GM23248 (cell line): ENCODE measurements around the gene ATXN7. TPM values are rescaled to one million over a fixed set of nuclear protein-coding genes. Genes with fewer than 3 reads are reported as not detected.

Experiments
- DNase-seq: peaks from one replicate; pipeline ENCODE4 v3.0.0-alpha.2; 2015
- H2AFZ ChIP-seq: fragments of 200-600 bp; sonication (generic); 2 replicates; pipeline ENCODE4 v1.6.1; 2016; ENCODE audit warnings: antibody characterized with exemption
- H3F3A ChIP-seq: fragments of 200-600 bp; sonication (generic); 2 replicates; pipeline ENCODE4 v1.6.1; 2016; ENCODE audit warnings: mild to moderate bottlenecking, antibody characterized with exemption, mixed run types; ENCODE audit not compliant: insufficient read depth
- H3K27ac ChIP-seq: fragments of 200-600 bp; sonication (generic); 2 replicates; pipeline ENCODE4 v1.5.1; 2016; ENCODE audit warnings: mild to moderate bottlenecking
- H3K27me3 ChIP-seq: fragments of 200-600 bp; sonication (generic); replicated peaks from 2 replicates; pipeline ENCODE4 v1.6.1; 2016; ENCODE audit warnings: mild to moderate bottlenecking; ENCODE audit not compliant: insufficient read depth
- H3K36me3 ChIP-seq: fragments of 200-600 bp; sonication (generic); 2 replicates; pipeline ENCODE4 v1.6.1; 2016; ENCODE audit warnings: low read depth, mild to moderate bottlenecking
- H3K4me1 ChIP-seq: fragments of 200-600 bp; sonication (generic); 2 replicates; pipeline ENCODE4 v1.6.1; 2016; ENCODE audit warnings: mild to moderate bottlenecking; ENCODE audit not compliant: insufficient read depth
- H3K4me2 ChIP-seq: fragments of 200-600 bp; sonication (generic); one replicate; pipeline ENCODE4 v1.6.1; 2016; ENCODE audit warnings: mild to moderate bottlenecking; ENCODE audit not compliant: unreplicated experiment
- H3K4me3 ChIP-seq: fragments of 200-600 bp; sonication (generic); 2 replicates; pipeline ENCODE4 v1.5.1; 2016; ENCODE audit warnings: mild to moderate bottlenecking
- H3K79me2 ChIP-seq: fragments of 200-600 bp; sonication (generic); 2 replicates; pipeline ENCODE4 v1.6.1; 2016; ENCODE audit warnings: mild to moderate bottlenecking; ENCODE audit not compliant: insufficient read depth
- H3K9ac ChIP-seq: fragments of 200-600 bp; sonication (generic); 2 replicates; pipeline ENCODE4 v1.6.1; 2016; ENCODE audit warnings: mild to moderate bottlenecking
- H3K9me2 ChIP-seq: fragments of 200-600 bp; sonication (generic); 2 replicates; pipeline ENCODE4 v1.6.1; 2016; ENCODE audit warnings: mixed run types, mild to moderate bottlenecking, moderate library complexity; ENCODE audit not compliant: insufficient read depth
- H3K9me3 ChIP-seq: fragments of 200-600 bp; sonication (generic); one replicate; pipeline ENCODE4 v1.6.1; 2017; ENCODE audit warnings: low read depth
- H4K20me1 ChIP-seq: fragments of 200-600 bp; sonication (generic); 2 replicates; pipeline ENCODE4 v1.6.0; 2016; ENCODE audit not compliant: insufficient read depth
- EZH2 ChIP-seq: fragments of 200-600 bp; sonication (generic); IDR thresholded peaks from 2 replicates; pipeline ENCODE4 v1.6.1; 2018; ENCODE audit warnings: antibody characterized with exemption, mild to moderate bottlenecking; ENCODE audit not compliant: insufficient read depth, poor library complexity, severe bottlenecking
- EZH2phosphoT487 ChIP-seq: fragments of 200-600 bp; sonication (generic); IDR thresholded peaks from 2 replicates; pipeline ENCODE4 v1.6.1; 2018; ENCODE audit warnings: antibody characterized with exemption, moderate library complexity, mild to moderate bottlenecking, low read depth; ENCODE audit not compliant: insufficient read depth
- WGBS, 2 experiments: methylation state at CpG; one replicate each; pipeline ENCODE4 v1.1.6; 2015 to 2017; ENCODE audit warnings: low lambda C conversion rate in 2 of 2, low coverage in 1 of 2; ENCODE audit errors: missing lambda C conversion rate in 2 of 2; 5-methylcytosine and 5-hydroxymethylcytosine counted together
- in situ Hi-C: fragments of 300-500 bp; cut with MboI; formaldehyde crosslinking; loops from 2 replicates; pipeline ENCODE4 v1.15.0; 2020
- polyA plus RNA-seq: library from polyadenylated mRNA; unstranded; fragments of >200 nt; fragmentation: Nextera tagmentation; extraction: Ambion mirVana; gene quantifications from 2 replicates; pipeline ENCODE4 v1.2.1, GENCODE V29; 2016
- total RNA-seq: library from RNA; depleted of rRNA; stranded (reverse); fragments of >200 nt; shearing (Covaris generic); gene quantifications from 2 replicates; pipeline ENCODE4 v1.2.3, GENCODE V29; 2014

ATXN7 gene
- total and polyA plus RNA-seq, 2 experiments from 2014 or later: 2.4 to 3.9 TPM

GRCh38 chr3:63980019-63980418, 116.4 kb downstream of the ATXN7 start:
- no peak for DNase-seq
- no peak overlapping the region for H3K27ac ChIP-seq
- H3K9ac ChIP-seq: no peak overlapping the region
- in situ Hi-C loops: loop anchor here (25.0 kb wide), 1 partner anchor 618 kb away; no protein-coding TSS in a partner anchor
- H3K4me1 ChIP-seq: peaks cover 28% of the 10 kb centered on the region
- TF ChIP-seq EZH2phosphoT487 (no peak), EZH2 (no peak)
- no peaks in the 10 kb centered on the region for H4K20me1 ChIP-seq
- H3K4me3 ChIP-seq: no peak overlapping the region
- H3K9me3 ChIP-seq: no peaks in the 10 kb centered on the region
- H3K4me2 ChIP-seq: no peak overlapping the region
- H3K27me3 ChIP-seq: no peaks in the 10 kb centered on the region
- peaks cover 81% of the 10 kb centered on the region for H3K79me2 ChIP-seq
- peaks cover 20% of the 10 kb centered on the region for H3F3A ChIP-seq
- 98 to 100% methylated on average over 2 of the region's 2 CpGs for WGBS, 2 experiments
- H3K36me3 ChIP-seq: peaks cover 17% of the 10 kb centered on the region
- no peak overlapping the region for H2AFZ ChIP-seq
- H3K9me2 ChIP-seq: no peaks in the 10 kb centered on the region

DNA sequence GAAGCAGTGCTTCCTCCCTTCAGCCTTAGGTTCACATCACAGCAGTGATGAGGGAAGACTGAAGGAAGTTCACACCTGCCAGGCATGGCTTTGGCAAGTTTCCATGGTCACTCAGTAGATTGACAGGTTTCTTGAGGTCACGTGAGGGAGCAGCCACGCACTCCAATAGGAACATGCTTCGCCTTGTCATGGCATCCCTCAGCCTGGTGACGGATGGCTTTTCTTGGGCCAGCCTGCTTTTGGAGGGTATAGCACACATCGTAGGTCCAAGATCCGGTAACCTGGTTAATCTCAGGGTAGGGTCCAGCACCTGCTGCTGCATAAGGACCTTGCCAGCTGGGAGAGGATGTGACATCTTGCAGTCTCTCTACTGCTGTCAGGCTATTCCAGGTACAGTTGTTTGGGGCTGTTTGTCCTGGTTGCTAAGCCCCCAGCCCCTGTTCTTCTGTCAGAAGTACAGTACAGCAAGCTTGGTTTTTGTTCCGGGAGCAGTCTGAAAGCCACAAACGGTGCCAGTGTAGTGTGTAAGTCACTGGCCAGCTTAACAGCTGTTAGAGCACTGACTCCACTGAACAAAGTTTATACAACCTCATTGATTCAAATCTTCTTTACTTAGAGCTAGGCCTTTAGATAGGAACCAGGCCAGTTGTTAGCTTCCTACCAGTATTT, 117.3 kb downstream of the ATXN7 start:
- Histone ChIP-seq H4K20me1 (no peaks in the 10 kb centered on the region), H3K9me2 (no peaks in the 10 kb centered on the region), H3K79me2 (peaks cover 81% of the 10 kb centered on the region), H3K9ac (no peak overlapping the region), H3K9me3 (no peaks in the 10 kb centered on the region), H3K27me3 (no peaks in the 10 kb centered on the region), H3K4me1 (peaks cover 18% of the 10 kb centered on the region), H3K36me3 (peaks cover 17% of the 10 kb centered on the region), H2AFZ (no peak overlapping the region), H3F3A (peaks cover 10% of the 10 kb centered on the region), H3K4me3 (no peak overlapping the region), H3K27ac (no peak overlapping the region), H3K4me2 (no peak overlapping the region)
- WGBS, 2 experiments: 94 to 96% methylated on average over 8 of the region's 8 CpGs
- no peak for DNase-seq
- TF ChIP-seq EZH2phosphoT487: no peak
- TF ChIP-seq EZH2: no peak
- in situ Hi-C loops: loop anchor here (25.0 kb wide), 1 partner anchor 619 kb away; no protein-coding TSS in a partner anchor

DNA sequence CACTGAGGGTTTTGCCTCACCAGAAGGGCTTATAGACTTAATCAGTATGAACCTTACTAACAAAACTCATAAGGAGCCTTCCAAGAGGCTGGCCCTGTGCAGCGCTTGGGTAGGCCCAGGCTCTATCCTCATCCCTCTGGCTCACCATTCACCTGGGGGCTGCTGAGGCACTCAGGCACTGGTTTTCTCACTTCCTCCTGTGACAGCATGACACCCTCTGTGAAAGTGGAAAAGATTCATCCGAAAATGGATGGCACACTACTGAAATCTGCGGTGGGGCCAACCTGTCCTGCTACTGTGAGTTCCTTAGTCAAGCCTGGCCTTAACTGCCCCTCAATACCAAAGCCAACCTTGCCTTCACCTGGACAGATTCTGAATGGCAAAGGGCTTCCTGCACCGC, 118.3 kb downstream of the ATXN7 start:
- no peak overlapping the region for H2AFZ ChIP-seq
- H3K27me3 ChIP-seq: no peaks in the 10 kb centered on the region
- peaks cover 18% of the 10 kb centered on the region for H3K36me3 ChIP-seq
- in situ Hi-C loops: loop anchor here (25.0 kb wide), 1 partner anchor 620 kb away; no protein-coding TSS in a partner anchor
- 98 to 99% methylated on average over 4 of the region's 4 CpGs for WGBS, 2 experiments
- H3F3A ChIP-seq: peaks cover 2% of the 10 kb centered on the region
- no peak overlapping the region for H3K4me2 ChIP-seq
- no peak overlapping the region for H3K27ac ChIP-seq
- H3K9ac ChIP-seq: no peak overlapping the region
- H3K4me1 ChIP-seq: peaks cover 10% of the 10 kb centered on the region
- H4K20me1 ChIP-seq: no peaks in the 10 kb centered on the region
- TF ChIP-seq EZH2 (no peak), EZH2phosphoT487 (no peak)
- peaks cover 87% of the 10 kb centered on the region for H3K79me2 ChIP-seq
- H3K9me2 ChIP-seq: no peaks in the 10 kb centered on the region
- no peak overlapping the region for H3K4me3 ChIP-seq
- DNase-seq: no peak
- no peaks in the 10 kb centered on the region for H3K9me3 ChIP-seq

- no peak overlapping the region for H3K4me2 ChIP-seq
- peaks cover 36% of the 10 kb centered on the region for H3K36me3 ChIP-seq
- H3K9ac ChIP-seq: no peak overlapping the region
- H3K4me3 ChIP-seq: no peak overlapping the region
- no peaks in the 10 kb centered on the region for H4K20me1 ChIP-seq
- DNase-seq: no peak
- in situ Hi-C loops: loop anchor here (25.0 kb wide), 1 partner anchor 622 kb away; no protein-coding TSS in a partner anchor
- no peaks in the 10 kb centered on the region for H3K27me3 ChIP-seq
- H3K4me1 ChIP-seq: no peaks in the 10 kb centered on the region
- 99 to 100% methylated on average over 3 of the region's 3 CpGs for WGBS, 2 experiments
- peaks cover 70% of the 10 kb centered on the region for H3K79me2 ChIP-seq
- no peak overlapping the region for H2AFZ ChIP-seq
- H3K27ac ChIP-seq: no peak overlapping the region
- H3F3A ChIP-seq: no peaks in the 10 kb centered on the region
- TF ChIP-seq EZH2phosphoT487 (no peak), EZH2 (no peak)
- no peaks in the 10 kb centered on the region for H3K9me3 ChIP-seq
- no peaks in the 10 kb centered on the region for H3K9me2 ChIP-seq
These were observed 120.7 kb downstream of the ATXN7 start for GRCh38 chr3:63984391-63984790.
